HG03025 (cell line): ENCODE measurements around the gene SORBS1.

Experiments
- ATAC-seq: cut with Tn5 transposase; IDR thresholded peaks from one replicate; pipeline ENCODE4 v1.9.1; 2021; ENCODE audit warnings: mild to moderate bottlenecking, moderate library complexity; ENCODE audit not compliant: unreplicated experiment, low FRiP score

Gene SORBS1

GRCh38 chr10:95304976-95305375, 256.2 kb downstream of the SORBS1 start:
- no peak for ATAC-seq

GRCh38 chr10:95304463-95304862, 256.7 kb downstream of the SORBS1 start:
- no peak for ATAC-seq

- no peak for ATAC-seq
Measured at GRCh38 chr10:95303950-95304349, 257.2 kb downstream of the SORBS1 start.

- no peak for ATAC-seq
Measured at GRCh38 chr10:95303535-95303934, 257.6 kb downstream of the SORBS1 start.

- ATAC-seq, result no peak
Measured at GRCh38 chr10:95300022-95300539, 261.1 kb downstream of the SORBS1 start.

- peak; percentile 34 for ATAC-seq
Measured at GRCh38 chr10:95297402-95297801, 263.8 kb downstream of the SORBS1 start.

- no peak for ATAC-seq
Measured at GRCh38 chr10:95296764-95297163, 264.4 kb downstream of the SORBS1 start.

GRCh38 chr10:95295031-95295755, 266.0 kb downstream of the SORBS1 start:
- peak; percentile 63 for ATAC-seq

GRCh38 chr10:95293631-95294030, 267.5 kb downstream of the SORBS1 start:
- ATAC-seq, result no peak

GRCh38 chr10:95291365-95292039, 269.7 kb downstream of the SORBS1 start:
- no peak for ATAC-seq

- ATAC-seq, result peak; percentile 36
Measured at GRCh38 chr10:95290461-95291364, 270.5 kb downstream of the SORBS1 start, which contains the start of gene PDLIM1. Gene PDLIM1 (minus strand): TSS chr10:95291003. CDS start chr10:95290915, 88 bp downstream.

GRCh38 chr10:95289921-95290421, 271.2 kb downstream of the SORBS1 start:
- ATAC-seq, result no peak

GRCh38 chr10:95289003-95289920, 271.9 kb downstream of the SORBS1 start:
- ATAC-seq, result no peak

GRCh38 chr10:95288303-95288702, 272.9 kb downstream of the SORBS1 start:
- no peak for ATAC-seq

GRCh38 chr10:95287281-95287680, 273.9 kb downstream of the SORBS1 start:
- ATAC-seq, result no peak

GRCh38 chr10:95286707-95287106, 274.5 kb downstream of the SORBS1 start:
- ATAC-seq, result no peak

- ATAC-seq, result no peak
Measured at GRCh38 chr10:95285556-95285955, 275.6 kb downstream of the SORBS1 start.

- no peak for ATAC-seq
Measured at GRCh38 chr10:95284807-95285206, 276.4 kb downstream of the SORBS1 start.

- ATAC-seq, result no peak
Measured at GRCh38 chr10:95282107-95282506, 279.1 kb downstream of the SORBS1 start.
